Caco-2 (cell line): ENCODE measurements around the gene PDE7B. TPM values are rescaled to one million over a fixed set of nuclear protein-coding genes. Genes with fewer than 3 reads are reported as not detected.

Source experiments
- BruUV-seq: library from RNA; stranded (reverse); fragments of 400-500 nt; replicated peaks from 2 replicates; lab custom pipeline; 2021; lab: Mats Ljungman, UMichigan
- CTCF ChIA-PET: fragments of 300-600 bp; sonication (Branson Sonifier 250); formaldehyde crosslinking; loops from one replicate; lab custom pipeline; 2022; ENCODE audit warnings: antibody characterized with exemption; lab: Charles Lee
- POLR2A ChIA-PET: fragments of 300-600 bp; sonication (Branson Sonifier 250); formaldehyde crosslinking; loops from one replicate; lab custom pipeline; 2022; ENCODE audit warnings: antibody characterized with exemption; lab: Charles Lee
- DNase-seq, 2 experiments: peaks; one replicate each; pipeline versions ENCODE4 v3.0.0 to v3.0.0-alpha.2; 2020 to 2022
- H3K27me3 ChIP-seq: replicated peaks from 2 replicates; pipeline ENCODE4 v1.6.0; 2011; ENCODE audit warnings: low read length; ENCODE audit not compliant: control insufficient read depth, insufficient read depth
- H3K36me3 ChIP-seq: 2 replicates; pipeline ENCODE4 v1.5.1; 2011; ENCODE audit warnings: low read length; ENCODE audit not compliant: control insufficient read depth, insufficient read depth
- H3K4me1 ChIP-seq: fragments of 250-450 bp; sonication (Bioruptor Pico); 2 replicates; pipeline ENCODE4 v1.5.1; 2020; ENCODE audit warnings: mild to moderate bottlenecking
- H3K4me3 ChIP-seq: 2 replicates; pipeline ENCODE4 v1.5.1; 2011; ENCODE audit warnings: low read depth, mild to moderate bottlenecking, control low read depth, low read length
- H3K9me3 ChIP-seq: fragments of 250-450 bp; sonication (Bioruptor Pico); 2 replicates; pipeline ENCODE4 v1.5.1; 2020; ENCODE audit warnings: mild to moderate bottlenecking, moderate library complexity
- H3K27ac Mint-ChIP-seq: one replicate; pipeline ENCODE4 v1.8.0; 2022; ENCODE audit warnings: mixed read lengths; ENCODE audit not compliant: unreplicated experiment
- H3K27me3 Mint-ChIP-seq: one replicate; pipeline ENCODE4 v1.8.0; 2022; ENCODE audit warnings: mixed read lengths; ENCODE audit not compliant: insufficient read depth, unreplicated experiment
- H3K36me3 Mint-ChIP-seq: one replicate; pipeline ENCODE4 v1.8.0; 2022; ENCODE audit warnings: mild to moderate bottlenecking, mixed read lengths; ENCODE audit not compliant: insufficient read depth, unreplicated experiment
- H3K4me1 Mint-ChIP-seq: one replicate; pipeline ENCODE4 v1.8.0; 2022; ENCODE audit warnings: low read depth, mixed read lengths; ENCODE audit not compliant: unreplicated experiment
- H3K4me3 Mint-ChIP-seq: one replicate; pipeline ENCODE4 v1.8.0; 2022; ENCODE audit warnings: mild to moderate bottlenecking, moderate library complexity, mixed read lengths; ENCODE audit not compliant: unreplicated experiment
- H3K9me3 Mint-ChIP-seq: one replicate; pipeline ENCODE4 v1.8.0; 2022; ENCODE audit warnings: mixed read lengths; ENCODE audit not compliant: unreplicated experiment
- CTCF ChIP-seq, 2 experiments: fragments of 200-600 bp in 1 of 2; IDR thresholded peaks; 1 replicate in 1 of 2; 2 replicates in 1 of 2; pipeline versions ENCODE4 v1.5.1 to v1.8.0; 2011 to 2022; ENCODE audit warnings: antibody characterized with exemption in 1 of 2, control low read depth in 1 of 2, inconsistent platforms in 1 of 2, low read depth in 1 of 2, low read length in 1 of 2, mild to moderate bottlenecking in 1 of 2, moderate library complexity in 1 of 2; ENCODE audit not compliant: insufficient read depth in 1 of 2, severe bottlenecking in 1 of 2, unreplicated experiment in 1 of 2
- intact Hi-C: fragments of 100-400 bp; cut with micrococcal nuclease; formaldehyde crosslinking; loops from one replicate; pipeline ENCODE4 v1.10.0; 2022; ENCODE audit not compliant: unreplicated experiment
- total RNA-seq: library from RNA; stranded (reverse); gene quantifications from 2 replicates; pipeline ENCODE4 v1.2.3, GENCODE V29; 2022

Gene PDE7B
- total RNA-seq, 1 experiment from 2014 or later = not detected

GRCh38 chr6:136144251-136145023 is 292.9 kb downstream of the PDE7B start:
- DNase-seq = no peak
- Mint-ChIP-seq H3K9me3 (peaks cover 10% of the 10 kb centered on the region), H3K27ac (no peak overlapping the region), H3K4me3 (no peak overlapping the region), H3K4me1 (peaks cover 7% of the 10 kb centered on the region), H3K36me3 (no peaks in the 10 kb centered on the region), H3K27me3 (peaks cover 2% of the 10 kb centered on the region)
- no peak for TF ChIP-seq CTCF (IDR thresholded peaks at IDR 0.05; ENCODE audit: insufficient read depth in 1 of 2, low read depth in 1 of 2, low read length in 1 of 2, severe bottlenecking in 1 of 2, unreplicated experiment in 1 of 2)
- H3K36me3 ChIP-seq = no peaks in the 10 kb centered on the region
- intact Hi-C loops = no loop called here
- ChIA-PET POLR2A (no interaction called here), CTCF (no interaction called here)
- H3K9me3 ChIP-seq = no peaks in the 10 kb centered on the region
- BruUV-seq = no TSS peak
- no peaks in the 10 kb centered on the region for H3K4me1 ChIP-seq
- no peaks in the 10 kb centered on the region for H3K27me3 ChIP-seq
- H3K4me3 ChIP-seq = no peak overlapping the region

GRCh38 chr6:136146130-136146529 is 294.6 kb downstream of the PDE7B start:
- ChIA-PET CTCF (no interaction called here), POLR2A (no interaction called here)
- no peaks in the 10 kb centered on the region for H3K27me3 ChIP-seq
- peaks cover 10% of the 10 kb centered on the region for H3K9me3 Mint-ChIP-seq
- intact Hi-C loops = no loop called here
- H3K4me3 ChIP-seq = no peak overlapping the region
- no peaks in the 10 kb centered on the region for H3K4me1 ChIP-seq
- no peak for DNase-seq
- BruUV-seq = no TSS peak
- H3K27me3 Mint-ChIP-seq = peaks cover 2% of the 10 kb centered on the region
- H3K36me3 Mint-ChIP-seq = no peaks in the 10 kb centered on the region
- H3K4me1 Mint-ChIP-seq = peaks cover 7% of the 10 kb centered on the region
- no peaks in the 10 kb centered on the region for H3K36me3 ChIP-seq
- no peak for TF ChIP-seq CTCF (IDR thresholded peaks at IDR 0.05; ENCODE audit: insufficient read depth in 1 of 2, low read depth in 1 of 2, low read length in 1 of 2, severe bottlenecking in 1 of 2, unreplicated experiment in 1 of 2)
- no peak overlapping the region for H3K4me3 Mint-ChIP-seq
- no peaks in the 10 kb centered on the region for H3K9me3 ChIP-seq
- H3K27ac Mint-ChIP-seq = no peak overlapping the region

GRCh38 chr6:136147342-136147741 is 295.8 kb downstream of the PDE7B start:
- BruUV-seq = no TSS peak
- H3K4me1 ChIP-seq = no peaks in the 10 kb centered on the region

More at GRCh38 chr6:136147342-136147741, 295.8 kb downstream of the PDE7B start:
- intact Hi-C loops = no loop called here
- H3K36me3 Mint-ChIP-seq = no peaks in the 10 kb centered on the region
- TF ChIP-seq CTCF (IDR thresholded peaks at IDR 0.05; ENCODE audit: insufficient read depth in 1 of 2, low read depth in 1 of 2, low read length in 1 of 2, severe bottlenecking in 1 of 2, unreplicated experiment in 1 of 2) = no peak
- H3K9me3 Mint-ChIP-seq = peaks cover under 1% of the 10 kb centered on the region
- H3K27me3 Mint-ChIP-seq = peaks cover 2% of the 10 kb centered on the region
- H3K36me3 ChIP-seq = no peaks in the 10 kb centered on the region
- no peak for DNase-seq
- no peak overlapping the region for H3K27ac Mint-ChIP-seq
- H3K4me3 Mint-ChIP-seq = no peak overlapping the region
- no peak overlapping the region for H3K4me3 ChIP-seq
- no peaks in the 10 kb centered on the region for H3K27me3 ChIP-seq
- CTCF ChIA-PET = no interaction called here
- POLR2A ChIA-PET = interaction anchor here (0.6 kb wide), 1 partner anchor 292 kb away, joined by 3 read pairs; no protein-coding TSS in a partner anchor
- peaks cover 7% of the 10 kb centered on the region for H3K4me1 Mint-ChIP-seq
- H3K9me3 ChIP-seq = no peaks in the 10 kb centered on the region
